HG03103 (cell line): ENCODE data around the gene HLA-DMB.

ENCODE experiments used
- ATAC-seq: cut with Tn5 transposase; IDR thresholded peaks from one replicate; pipeline ENCODE4 v1.9.1; 2021; ENCODE audit warnings: low read depth; ENCODE audit not compliant: unreplicated experiment

Gene HLA-DMB

DNA sequence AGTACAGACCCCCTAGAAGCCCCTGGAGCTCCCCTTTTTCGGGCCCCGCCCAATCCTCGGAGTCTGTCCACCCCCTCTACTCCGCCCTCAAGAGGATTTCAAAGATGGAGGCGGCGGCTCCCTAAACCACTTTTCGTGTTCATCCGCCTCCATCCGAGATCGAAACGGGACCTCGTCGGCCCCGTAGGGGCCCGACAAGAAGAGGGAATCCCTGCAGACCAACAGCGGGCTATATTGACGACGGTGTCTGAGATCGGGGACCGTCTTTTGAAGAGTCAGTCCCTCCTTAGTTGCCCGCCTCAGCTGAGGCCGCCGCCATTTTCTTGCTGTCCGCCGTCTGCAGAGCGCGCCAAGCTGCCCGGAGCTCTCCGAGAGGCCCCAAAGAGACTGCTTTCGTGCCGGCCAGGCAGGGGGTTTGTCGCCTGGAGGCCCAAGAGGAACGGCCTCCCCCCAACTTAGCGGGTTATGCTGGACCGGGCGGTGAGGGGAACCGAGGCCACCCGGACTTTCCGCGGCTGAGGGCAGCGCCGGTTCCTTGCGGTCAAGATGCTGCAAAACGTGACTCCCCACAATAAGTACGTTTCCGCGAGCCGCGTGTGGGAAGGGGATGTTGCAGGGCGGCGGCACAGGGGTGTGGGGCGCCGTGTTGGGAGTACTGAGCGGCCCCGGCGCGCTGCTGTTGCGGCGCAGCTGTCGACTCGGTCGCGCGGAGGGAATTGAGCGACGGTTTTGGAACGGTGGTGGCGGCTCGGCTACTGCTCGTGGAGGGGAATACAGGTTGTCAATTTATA, 31.7 kb upstream of the HLA-DMB start:
- no peak for ATAC-seq

DNA sequence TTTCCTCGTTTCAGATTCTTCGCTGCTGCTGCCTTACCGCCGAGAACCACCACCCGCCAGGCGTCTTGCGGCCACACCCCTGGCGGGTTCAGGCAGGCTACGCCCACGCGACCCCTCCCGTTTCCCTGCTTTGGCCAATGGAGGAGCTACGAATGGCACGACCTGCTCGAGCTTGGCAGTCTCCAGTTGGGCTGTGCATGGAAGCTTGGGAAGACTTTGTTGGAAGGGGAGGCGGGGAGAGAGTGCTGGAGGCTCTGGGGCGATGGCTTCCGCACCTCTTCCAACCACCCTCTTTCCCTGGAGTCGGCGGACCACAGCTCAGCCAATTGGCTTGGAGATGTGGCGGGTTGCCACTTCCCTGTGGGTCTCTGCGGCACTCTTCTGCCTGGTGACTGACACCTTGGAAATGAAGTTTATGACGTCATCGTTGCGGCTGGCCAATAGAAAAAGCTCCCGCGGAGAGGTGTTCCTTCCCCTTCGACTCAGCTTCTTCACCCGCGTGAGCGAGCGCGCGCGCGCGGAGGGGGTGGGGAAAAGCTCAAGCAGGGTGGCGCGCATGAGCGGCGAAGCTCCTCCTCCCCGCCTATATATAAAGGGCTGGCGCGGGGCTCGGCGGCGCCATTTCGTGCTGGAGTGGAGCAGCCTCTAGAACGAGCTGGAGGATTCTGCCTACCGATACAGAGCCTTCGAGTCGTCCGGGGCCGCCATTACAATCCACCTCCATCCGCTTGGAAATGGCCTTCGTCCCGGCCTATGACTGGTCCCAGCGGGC, 30.9 kb upstream of the HLA-DMB start:
- ATAC-seq: peak; percentile 33

DNA sequence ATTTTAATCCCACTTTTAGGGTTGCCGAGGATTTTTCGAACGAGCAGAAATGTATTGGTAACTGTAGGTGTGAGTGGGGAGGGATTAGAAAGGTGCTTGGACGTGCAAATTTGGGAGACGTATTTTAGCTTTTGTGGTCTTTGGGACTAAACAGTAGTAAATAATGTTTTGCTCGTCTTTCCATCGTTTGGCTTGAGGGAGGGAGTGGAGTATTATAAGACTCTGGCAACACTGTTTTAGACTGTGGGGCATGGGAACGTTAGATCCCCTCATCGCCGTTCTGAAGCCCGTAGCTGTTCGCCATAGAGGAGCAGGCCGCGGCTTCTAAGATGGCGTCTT, 30.4 kb upstream of the HLA-DMB start:
- ATAC-seq: no peak

DNA sequence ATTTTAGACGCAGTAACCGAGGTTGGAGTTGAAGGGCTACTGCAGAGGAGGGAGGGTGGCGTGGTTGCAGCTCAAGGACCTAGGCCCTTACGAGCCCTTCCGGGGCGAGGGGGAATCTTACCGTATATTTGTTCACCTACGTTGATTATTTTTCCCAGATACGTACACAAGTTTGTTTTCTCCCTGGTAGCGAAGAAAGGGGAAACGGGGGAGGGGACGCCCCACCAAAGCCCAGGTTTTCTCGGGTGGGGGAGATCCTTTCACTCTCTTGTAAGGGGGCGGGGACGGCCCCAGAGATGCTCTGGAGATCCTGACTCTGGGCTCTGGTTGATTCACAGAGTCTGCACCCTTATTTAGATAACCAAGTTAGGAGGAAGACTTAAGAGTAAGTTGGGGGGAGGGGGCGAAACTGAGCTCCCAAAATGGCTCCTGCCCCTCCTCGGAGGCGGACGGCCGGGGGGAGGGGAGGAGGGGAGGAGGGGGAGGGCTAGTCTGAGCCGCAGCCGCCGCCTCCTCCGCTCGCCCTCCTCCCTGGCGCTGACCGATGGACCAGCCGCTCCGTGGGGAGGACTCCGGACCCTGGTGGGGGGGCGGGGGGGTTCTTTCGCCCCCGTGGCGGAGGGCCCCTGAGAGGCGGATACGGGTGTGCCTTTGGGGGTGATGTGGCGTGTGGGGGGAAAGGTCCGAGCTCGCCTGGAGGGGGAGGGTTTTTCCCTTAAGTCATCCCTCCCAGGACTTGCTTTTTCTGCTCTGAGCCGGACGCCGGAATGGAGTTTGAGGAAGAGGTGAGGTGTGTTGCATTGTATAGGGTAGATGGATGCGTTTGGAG, 29.8 kb upstream of the HLA-DMB start:
- no peak for ATAC-seq

DNA sequence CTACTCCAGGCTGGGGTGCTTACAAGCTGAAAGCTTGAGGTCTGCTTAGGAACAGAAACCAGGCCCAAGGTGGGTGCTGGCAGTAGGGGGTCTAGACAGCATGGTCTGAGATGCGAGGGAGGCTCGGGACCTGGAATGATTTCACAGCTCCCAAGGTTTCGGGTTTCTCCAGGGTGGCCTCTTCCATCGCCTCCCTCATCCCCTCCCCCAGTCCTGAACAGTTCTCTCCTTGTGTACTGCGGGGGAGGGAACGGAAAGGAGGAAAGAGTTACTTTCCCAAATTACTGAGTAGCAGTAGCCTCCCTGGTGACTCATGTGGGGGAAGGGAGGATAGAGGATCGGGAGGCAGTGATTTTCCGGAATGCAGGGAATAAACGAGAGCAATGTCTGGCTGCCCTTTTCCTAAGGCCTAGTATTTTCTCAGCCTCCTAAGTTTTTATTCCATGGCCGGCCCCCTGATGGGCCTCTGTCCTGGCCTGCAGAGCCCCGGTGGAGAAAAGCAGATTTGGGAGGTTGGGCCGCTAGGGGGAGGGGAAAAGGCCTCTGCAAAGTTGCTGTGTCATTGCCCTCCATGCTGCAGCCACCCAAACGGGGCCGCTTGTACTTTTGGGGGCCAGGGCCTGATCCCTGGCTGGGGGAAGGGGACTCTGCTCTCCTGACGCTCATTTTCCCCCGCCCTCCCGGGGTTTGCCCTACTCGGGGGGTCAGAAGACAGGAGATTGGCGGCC, 29.0 kb upstream of the HLA-DMB start:
- ATAC-seq: no peak

DNA sequence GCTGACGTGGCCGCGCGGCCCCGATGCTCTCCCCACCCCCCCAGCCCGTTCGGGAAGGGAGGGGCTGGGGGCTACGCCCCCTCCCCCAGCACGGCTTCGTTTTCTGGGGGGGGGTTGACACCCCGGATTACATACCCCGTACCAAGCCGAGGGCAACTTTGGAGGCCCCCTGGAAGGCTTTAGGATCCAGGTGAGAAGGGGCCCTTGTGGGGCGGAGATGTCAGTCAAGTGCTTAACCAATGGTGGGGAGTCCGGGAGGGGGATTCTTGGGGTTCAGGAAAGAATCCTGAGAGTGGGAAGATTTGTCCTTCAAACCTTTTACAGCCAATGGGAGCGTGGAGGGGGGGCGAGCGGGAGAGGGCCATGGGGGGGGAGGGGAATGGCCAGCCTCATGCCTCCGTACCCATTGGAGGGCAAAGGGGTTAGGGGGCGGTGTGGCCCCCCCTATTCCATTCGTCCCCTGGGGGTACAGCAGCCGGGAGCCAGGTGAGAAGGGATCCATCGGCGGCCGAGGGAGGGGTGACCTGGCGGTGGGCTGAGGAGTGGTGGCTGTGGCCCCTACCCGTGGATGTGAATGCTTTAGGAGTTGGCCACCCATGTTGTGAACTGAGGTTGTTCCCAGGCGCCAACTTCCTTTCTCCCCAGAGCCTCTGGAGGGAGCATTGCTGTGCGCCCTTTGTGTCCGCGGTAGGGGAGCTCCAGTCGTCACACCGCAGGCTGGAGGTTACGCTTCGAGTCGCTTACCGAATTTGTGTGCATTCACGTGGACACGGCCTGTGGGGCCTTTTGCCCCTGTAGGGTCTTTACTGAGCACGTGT, 28.2 kb upstream of the HLA-DMB start:
- ATAC-seq: no peak

DNA sequence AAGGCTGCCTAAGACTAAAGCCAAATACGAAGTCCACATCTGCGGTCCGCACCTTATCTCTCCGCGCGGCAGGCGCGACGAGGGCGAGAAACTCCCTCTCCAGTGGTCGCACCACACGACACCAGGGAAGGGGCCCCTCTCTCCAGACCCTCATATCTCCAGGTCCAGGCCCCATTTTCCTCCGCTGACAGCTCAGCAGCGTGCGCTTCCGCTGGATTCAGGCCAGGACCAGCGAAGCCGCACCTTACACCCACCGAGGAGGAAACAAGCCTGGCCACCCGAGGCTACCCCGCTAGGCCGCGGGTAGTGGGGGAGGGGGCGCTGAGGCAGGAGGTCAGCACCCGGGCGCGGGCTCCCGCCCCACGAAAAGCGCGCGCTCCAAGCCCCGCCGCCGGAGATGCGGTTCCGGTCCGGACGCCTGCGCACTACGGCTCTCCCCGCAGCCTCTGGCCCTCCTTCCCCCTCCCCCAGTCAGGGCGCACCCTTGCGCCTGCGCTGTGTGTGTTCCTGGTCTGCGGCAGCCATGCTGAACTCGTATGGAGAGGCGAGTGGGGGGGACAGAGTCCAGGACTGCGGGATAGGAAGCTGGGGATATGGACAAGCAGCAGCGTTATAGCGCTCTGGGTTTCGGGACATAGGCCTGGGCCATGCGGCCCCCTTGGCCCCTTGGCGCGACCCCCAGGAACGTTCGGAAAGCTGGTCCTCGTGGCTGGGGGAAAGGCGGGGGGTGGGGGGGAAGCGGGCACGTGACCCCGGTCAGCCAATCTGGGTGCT, 27.5 kb upstream of the HLA-DMB start, which contains the start of gene BRD2:
BRD2 (plus strand) TSS at position 502 of the 774 bp plus-strand sequence. CDS start 4,305 bp downstream, outside the sequence.
- ATAC-seq: peak; percentile 29

DNA sequence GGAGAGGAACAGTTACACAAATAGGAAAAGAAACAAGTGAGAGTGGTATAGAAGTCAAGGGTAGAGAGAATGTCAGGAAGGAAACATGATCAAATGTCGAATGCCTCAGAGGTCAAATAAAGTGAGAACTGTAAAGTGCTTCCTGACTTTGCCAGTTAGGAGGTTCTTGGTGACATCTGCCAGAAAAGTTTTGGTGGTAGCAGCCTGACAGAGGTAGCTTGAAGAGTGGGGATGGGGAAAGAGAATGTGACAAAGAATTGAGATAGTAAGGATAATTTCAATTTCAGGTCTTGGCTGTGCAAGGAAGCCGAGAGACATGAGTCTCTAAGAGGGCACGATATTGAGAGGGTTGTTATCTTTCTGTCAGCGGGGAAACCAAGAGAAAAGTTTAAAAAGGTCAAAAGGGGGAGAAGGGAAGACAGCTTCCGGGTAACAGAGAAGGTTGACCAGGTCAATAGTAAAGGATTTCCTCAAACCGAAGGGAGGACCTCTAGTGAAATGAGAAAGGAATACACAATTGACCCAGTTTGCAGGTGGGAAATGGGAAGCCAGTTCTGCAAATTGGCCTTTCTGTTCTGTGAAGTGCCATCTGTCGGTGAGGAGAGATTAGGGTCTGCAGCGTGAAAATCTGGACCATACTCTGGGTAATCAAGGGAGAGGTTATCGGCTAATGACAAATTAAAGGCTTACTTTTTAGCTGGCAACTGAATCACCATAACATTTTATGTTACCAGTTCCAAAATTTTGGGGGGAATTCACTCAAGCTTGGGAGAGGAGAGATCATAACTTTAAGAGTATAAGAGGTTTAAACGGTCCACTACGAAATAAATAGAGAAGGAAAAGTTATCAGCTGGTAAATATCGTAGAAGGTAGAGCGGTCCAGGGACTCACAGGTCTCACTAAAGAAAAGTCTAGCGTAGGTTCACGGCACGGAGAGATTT, 26.6 kb upstream of the HLA-DMB start:
- no peak for ATAC-seq

DNA sequence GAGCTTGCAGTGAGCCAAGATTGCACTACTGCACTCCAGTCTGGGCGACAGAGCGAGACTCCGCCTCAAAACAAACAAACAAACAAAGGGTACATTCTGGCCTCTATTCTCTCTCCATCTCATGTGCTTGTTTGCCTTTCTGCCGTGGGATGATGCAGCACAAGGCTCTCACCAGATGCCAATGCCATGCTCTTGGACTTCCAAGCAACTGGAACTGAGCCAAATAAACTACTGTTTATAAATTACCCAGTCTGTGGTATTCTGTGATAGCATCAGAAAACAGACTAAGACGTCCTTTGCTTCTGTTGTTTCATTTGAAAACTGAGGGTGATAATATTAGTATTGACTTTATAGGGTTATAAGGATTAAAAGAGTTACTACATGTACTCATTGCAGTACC, 23.9 kb upstream of the HLA-DMB start:
- ATAC-seq: no peak

DNA sequence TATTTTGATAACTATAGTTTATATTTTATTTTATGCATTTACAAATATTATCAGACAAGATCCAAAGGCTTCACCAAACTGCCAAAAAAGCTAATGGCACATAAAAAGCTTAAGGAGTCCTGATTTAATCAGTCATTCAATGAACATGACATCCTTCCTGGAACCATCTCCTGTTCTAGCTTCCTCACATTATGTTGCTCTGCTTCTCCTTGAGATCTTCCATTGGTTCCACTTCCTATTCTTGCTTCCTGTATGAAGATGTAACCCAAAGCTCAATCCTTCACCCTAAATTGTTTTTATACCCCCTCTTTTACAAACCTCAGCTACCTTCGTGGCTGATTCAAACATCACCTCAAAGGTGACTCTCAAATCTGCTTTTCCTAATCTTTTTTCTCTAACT, 23.0 kb upstream of the HLA-DMB start:
- ATAC-seq: no peak

DNA sequence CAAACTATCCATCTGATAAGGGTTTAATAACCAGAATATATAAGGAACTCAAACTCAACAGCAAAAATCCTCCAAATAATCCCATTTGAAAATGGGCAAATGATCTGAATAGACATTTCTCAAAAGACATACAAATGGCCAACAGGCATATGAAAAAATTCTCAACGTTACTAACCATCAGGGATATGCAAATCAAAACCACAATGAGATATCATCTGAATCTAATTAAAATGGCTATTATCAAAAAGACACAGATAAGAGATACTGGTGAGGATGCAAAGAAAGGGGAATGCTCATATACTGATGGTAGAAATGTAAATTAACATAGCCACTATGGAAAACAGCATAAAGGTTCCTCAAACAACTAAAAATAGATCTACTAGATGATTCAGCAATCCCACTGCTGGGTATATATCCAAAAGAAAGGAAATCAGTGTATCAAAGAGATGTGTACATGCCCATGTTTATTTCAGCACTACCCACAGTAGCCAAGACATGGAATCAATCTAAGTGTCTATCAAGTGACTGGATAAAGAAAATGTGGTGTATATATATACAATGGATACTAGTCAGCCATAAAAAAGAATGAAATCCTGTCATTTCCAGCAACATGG, 21.5 kb upstream of the HLA-DMB start:
- ATAC-seq: no peak

DNA sequence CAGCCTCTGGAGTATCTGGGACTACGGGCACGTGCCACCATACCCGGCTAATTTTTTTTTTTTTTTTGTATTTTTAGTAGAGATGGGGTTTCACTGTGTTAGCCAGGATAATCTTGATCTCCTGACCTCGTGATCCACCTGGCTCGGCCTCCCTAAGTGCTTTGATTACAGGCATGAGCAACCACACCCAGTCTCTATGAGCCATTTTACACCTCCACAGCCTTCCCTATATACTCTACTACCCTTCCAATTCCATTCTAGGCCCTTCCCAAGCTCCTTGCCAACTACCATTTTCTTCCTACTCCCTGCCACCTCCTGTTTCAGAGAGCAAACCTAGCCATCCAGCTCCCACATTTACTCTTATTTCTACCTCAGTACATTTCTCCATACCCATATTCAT, 19.7 kb upstream of the HLA-DMB start:
- no peak for ATAC-seq

DNA sequence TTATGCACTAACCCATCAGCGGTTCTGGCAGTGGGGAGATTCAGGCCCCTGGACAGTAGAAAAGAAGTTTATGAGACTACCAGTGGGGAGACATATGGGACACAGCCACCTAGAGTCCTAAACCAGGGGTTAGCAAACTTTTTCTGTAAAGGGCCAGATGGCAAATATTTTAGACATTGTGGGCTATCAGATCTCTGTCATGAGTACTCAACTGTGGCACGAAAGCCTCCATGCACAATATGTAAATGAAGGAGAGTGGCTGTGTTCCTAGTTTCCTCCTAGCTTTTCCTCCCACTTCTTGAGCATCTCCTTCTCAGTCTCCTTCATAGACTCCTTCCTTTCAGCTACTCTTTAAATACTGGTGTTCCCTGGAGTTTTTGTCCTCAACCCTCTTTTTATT, 15.3 kb upstream of the HLA-DMB start:
- no peak for ATAC-seq

DNA sequence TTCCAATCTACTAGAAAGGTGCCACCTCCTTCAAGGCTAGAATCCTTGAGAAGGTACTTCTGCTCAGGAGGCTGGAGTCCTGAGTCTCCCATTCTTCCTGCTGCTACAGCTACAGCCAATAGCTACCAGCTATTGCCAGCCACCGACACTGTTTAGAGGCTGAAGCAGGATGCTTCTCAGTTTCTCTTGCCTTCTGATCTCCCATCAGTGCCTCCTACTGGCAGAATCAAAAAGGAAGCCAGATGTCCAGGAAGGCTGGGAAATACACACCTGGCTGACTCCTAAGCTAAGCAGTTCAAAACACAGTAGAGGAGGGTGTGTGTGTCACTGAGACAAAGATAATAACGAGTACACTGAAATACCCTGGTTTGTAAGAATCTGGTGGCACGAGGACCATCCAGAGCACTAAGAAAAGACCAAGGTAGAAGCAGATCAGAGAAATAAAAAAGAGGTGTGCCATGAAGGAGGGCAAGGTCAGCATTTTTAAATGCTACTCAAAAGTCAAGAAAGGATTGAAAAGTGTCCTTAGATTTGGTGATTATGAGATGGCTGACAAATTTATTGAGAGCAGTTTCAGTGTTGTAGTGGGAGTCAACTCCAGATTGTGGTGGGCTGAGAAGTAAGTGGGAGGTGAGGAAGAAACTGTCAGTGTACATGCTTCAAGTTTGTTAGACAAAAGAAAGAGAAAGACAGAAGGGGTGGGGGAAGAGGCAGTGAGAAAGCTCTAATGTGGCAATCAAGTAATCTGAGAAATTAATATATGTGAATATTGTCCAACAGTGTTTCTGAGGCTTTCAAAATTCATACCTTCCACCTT, 14.4 kb upstream of the HLA-DMB start:
- ATAC-seq: no peak

DNA sequence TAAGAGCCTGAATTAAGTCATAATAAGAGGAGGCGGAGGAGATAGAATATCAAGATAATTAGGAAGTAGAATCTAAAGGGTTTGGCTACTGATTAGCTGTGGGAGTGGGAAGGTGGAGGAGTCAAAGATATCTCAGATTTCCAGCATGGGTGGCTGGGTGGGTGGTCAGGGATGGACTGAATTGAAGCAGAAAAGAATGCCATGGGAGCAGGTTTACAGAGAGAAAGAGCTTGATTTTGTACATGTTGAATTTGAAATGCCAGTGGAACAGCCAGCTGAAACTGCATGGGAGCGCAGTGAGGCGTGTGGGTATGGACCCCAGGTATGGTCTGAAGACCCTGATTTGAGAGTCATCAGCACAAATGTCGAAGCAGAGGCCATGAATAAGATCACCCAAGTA, 13.4 kb upstream of the HLA-DMB start:
- ATAC-seq: no peak

DNA sequence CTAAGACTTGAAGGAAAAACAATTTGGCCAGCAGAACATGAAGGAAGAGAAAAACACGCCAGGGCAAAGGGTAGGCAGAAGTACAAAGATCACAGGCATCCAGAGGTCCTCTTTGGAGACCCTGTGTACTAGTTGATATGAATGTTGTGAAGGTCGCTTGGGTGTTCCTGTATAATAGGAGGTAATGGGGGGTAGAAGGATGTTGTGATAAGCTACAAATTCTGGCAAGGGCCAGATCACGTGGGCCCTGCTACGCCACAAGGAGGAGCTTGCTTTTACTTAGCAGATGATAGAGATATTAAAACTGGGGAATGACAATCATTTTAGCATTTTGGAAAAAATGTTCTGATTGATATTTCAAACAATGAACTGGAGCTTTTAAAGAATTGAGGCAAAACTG, 12.9 kb upstream of the HLA-DMB start:
- ATAC-seq: no peak
